Measurements from ENCODE around the gene JUNB.

Gene JUNB

GRCh38 chr19:12791345-12792050 is at the start of gene JUNB:
Gene JUNB, plus strand, starts transcription at chr19:12791486. Its CDS starts 286 bp downstream, at chr19:12791772.
- no peak for DNase-seq (ENCODE audit: low read depth)

DNA sequence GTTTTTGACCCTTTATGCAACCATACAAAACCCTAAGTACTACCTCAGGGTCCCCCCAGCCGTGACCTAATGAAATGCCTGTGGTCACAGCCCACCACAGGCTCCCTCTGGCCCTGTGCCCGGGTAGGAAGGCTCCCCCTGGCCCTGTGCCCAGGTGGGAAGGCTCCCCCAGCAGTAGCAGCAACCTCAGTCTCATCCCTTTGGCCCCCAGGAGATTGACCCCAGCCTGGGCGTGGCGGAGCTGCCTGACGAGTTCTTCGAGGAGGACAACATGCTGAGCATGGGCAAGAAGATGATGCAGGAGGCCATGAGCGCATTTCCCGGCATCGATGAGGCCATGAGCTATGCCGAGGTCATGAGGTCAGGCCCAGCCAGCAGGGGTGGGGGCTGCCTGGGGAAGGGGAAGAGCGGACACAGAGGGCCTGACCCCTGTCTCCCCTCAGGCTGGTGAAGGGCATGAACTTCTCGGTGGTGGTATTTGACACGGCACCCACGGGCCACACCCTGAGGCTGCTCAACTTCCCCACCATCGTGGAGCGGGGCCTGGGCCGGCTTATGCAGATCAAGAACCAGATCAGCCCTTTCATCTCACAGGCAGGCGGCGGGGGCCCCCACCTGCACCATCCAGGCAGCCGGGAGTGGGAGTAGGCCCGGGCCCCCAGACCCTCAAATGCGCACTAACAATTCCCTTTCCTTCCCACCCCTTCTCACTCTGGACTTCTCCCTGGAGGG is 46.0 kb upstream of the JUNB start:
- no peak for DNase-seq (ENCODE audit: low read depth)

- no peak for DNase-seq (ENCODE audit: low read depth)
Observed at GRCh38 chr19:12748489-12748888, 42.8 kb upstream of the JUNB start.

- no peak for DNase-seq (ENCODE audit: low read depth)
Observed at GRCh38 chr19:12749938-12750521, 41.3 kb upstream of the JUNB start.

DNA sequence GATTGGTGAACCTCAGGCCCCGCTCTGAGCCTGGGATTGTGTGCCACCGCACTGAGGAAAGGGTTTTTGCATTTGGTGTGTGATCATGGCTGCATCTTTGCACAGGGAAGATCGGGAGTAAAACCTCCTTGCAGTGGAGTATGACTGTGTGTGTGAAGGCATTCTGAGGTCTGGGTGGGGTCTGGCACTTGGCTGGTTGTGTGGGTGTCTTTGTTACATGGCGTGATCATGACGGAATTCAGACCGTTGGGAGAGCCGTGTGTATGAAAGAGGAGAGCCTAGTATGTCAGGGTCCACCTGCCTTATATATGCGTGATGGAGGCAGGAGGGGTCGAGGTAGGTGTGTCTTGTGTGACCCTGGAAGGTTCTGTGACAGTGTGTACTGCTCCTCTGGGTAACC is 40.4 kb upstream of the JUNB start:
- no peak for DNase-seq (ENCODE audit: low read depth)

GRCh38 chr19:12751635-12752034 is 39.7 kb upstream of the JUNB start, which contains the start of gene BEST2:
Gene BEST2, plus strand, starts transcription at chr19:12751791. Its CDS starts 802 bp downstream, at chr19:12752593.
- DNase-seq (ENCODE audit: low read depth): no peak

DNA sequence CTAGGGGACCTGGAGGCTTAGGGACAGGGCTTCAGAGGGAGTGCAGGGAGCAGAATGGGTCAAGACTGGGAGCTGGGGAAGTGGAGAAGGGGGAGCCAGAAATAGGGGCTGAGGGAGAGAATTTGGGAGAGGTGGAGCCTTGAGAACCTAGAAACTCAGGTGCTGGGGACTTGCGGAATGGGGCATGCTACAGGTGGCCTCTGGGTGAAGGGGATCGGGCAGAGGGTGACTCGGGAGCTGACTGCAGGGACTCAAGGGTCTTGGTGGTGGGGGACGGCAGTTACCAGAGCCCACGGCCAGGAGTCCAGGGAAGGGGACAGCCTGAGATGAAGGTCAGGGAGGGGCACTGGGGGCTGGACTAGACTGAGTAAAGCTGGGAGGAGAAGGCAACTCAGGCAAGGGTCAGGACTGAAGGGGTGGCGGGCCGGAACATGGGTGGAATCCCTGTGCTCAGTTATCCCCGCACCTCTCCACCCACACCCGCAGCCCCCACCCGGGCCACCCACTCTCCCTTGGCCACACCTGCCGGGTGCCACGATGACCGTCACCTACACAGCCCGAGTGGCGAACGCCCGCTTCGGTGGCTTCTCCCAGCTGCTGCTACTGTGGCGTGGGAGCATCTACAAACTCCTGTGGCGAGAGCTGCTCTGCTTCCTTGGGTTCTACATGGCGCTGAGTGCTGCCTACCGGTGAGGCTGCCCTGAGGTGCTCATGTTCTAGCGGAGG is 39.1 kb upstream of the JUNB start:
- DNase-seq (ENCODE audit: low read depth): no peak

- DNase-seq (ENCODE audit: low read depth): no peak
Observed at GRCh38 chr19:12754465-12755196, 36.7 kb upstream of the JUNB start.

GRCh38 chr19:12756150-12756883 is 35.0 kb upstream of the JUNB start:
- DNase-seq (ENCODE audit: low read depth): no peak

GRCh38 chr19:12757544-12758274 is 33.6 kb upstream of the JUNB start:
- no peak for DNase-seq (ENCODE audit: low read depth)

- no peak for DNase-seq (ENCODE audit: low read depth)
Observed at GRCh38 chr19:12759686-12760085, 31.6 kb upstream of the JUNB start.

DNA sequence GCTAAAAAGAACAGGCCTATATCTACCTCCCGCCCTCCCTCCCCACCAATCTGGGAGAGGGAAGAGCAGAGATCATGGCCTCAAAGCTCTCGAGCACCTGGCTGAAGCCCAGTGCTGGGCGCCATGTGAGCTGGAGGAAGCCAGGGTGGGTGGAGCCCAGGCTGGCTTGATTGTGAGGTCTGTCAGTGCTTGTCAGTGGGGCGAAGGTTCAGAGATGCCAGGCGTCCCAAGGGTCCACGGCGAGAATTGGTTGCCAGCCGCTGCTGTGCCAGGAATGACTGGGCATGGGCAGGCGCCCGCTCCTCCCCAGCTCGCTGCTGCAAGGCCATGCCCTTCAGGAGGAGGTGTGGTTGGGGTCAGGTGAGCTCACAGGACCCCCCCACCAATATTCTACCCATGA is 28.2 kb upstream of the JUNB start:
- no peak for DNase-seq (ENCODE audit: low read depth)

DNA sequence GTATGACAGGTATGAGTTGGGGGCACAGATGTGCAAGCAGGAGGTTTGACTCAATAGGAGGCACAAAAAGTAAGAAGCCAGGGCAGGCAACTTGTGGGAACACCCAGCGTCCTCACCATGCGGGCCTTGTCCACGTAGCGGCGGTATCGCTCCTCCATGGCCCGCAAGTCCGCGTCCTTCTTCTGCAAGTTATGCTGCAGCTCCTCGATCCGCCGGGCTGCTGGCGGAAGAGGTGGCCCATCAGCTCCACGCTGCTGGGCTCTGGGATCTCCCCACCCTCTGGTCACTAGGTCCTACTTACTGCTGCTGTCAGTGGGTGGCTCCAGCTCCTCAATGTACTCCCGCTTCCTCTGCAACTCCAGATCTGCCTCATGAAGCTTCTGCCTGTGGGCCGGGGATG is 26.6 kb upstream of the JUNB start:
- no peak for DNase-seq (ENCODE audit: low read depth)

GRCh38 chr19:12766051-12766521 is 25.2 kb upstream of the JUNB start:
- no peak for DNase-seq (ENCODE audit: low read depth)

DNA sequence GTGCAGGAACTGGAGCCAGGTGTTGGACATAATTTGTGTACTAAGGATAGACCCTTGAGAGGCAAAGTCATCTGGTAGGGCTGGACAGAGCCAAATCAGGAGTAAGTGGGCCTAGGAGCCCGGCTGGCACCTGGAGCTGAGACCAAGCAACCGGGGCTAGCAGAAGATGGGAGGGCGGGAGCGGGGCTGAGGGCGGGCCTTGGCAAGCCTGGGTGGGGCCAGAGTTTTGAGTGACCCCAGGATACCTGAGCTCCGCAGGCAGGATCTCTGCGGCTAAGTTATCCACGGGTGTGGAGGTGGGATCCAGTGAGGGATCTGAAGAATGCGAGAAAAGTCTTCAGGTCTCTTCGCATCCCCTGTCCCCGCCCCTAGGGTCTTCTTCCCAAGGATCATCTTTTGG is 24.1 kb upstream of the JUNB start:
- no peak for DNase-seq (ENCODE audit: low read depth)

GRCh38 chr19:12767666-12768065 is 23.6 kb upstream of the JUNB start:
- no peak for DNase-seq (ENCODE audit: low read depth)

GRCh38 chr19:12769689-12770088 is 21.6 kb upstream of the JUNB start:
- DNase-seq (ENCODE audit: low read depth): no peak

DNA sequence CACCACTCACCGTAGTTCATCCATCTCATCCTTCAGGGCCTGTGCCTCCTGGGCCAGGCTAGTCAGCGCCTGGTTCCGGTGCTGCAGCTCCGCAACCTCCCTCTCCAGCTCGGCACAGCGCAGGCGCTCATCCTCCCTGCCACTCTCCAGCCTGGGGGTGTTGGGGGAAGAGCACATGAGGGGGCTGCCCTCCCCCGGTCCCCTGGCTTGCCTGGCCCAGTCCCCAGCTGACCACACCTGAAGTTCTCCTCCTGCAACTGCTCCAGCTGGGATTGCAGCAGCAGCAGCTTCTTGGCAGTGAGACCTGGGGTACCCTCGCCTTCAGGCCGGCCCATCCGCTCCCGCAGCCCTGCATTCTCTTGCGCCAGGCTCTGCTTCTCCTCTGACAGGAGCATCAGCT is 20.4 kb upstream of the JUNB start:
- no peak for DNase-seq (ENCODE audit: low read depth)

GRCh38 chr19:12772323-12772722 is 19.0 kb upstream of the JUNB start:
- no peak for DNase-seq (ENCODE audit: low read depth)

- DNase-seq (ENCODE audit: low read depth): no peak
Observed at GRCh38 chr19:12773571-12773970, 17.7 kb upstream of the JUNB start.

All from non-pigmented ciliary epithelial cell (primary cell).